Fibroblast of skin of right biceps (primary cell): ENCODE data around the gene PIWIL4.
A peak's percentile ranks its signal among the peaks of the same experiment; 100 is the strongest.
"Not testable (repeated sequence)": the region's sequence is repeated elsewhere in the genome, so short reads cannot be mapped to it uniquely, and the experiment has no call there.

ENCODE experiments used
- DNase-seq: peaks from one replicate; pipeline ENCODE4 v3.0.0-alpha.2; 2013

Gene PIWIL4

DNA sequence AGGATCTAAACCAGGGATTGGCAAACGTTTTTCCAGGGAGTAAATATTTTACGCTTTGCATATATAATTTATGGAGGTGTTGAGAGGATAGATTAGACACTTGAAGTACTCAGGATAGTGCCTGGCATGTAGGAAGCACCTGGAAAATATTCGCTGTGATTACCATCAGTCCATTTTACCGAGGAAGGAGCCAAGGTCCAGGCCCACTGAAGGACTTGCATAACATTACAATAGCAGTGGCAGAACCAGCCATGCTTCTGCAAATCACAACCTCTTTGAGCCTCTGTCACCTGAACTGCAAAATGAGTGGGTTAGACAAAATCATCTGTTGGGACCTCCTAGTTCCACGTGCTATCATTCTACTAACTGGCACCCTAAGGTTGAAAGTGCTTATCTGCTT lies 18.0 kb upstream of the PIWIL4 start:
- DNase-seq, result no peak

DNA sequence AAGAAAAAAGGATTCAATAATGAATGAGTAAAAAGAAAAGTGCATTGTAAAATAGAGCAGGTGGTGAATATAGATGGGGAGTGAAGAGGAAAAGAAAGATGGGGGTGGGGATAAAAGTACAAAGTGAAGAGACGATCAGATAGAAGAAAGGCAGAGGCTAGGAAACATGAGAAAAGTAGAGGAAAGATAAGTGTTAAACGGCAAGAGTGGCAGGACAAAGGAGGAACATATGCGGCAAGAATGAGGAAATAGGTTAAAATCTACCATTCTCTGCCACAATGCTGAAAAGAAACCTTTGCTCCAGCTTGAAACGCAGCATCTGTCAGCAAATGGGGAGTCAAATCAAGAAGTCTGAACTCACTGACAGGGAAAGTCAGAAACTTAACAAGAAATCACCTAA lies 16.7 kb upstream of the PIWIL4 start:
- DNase-seq, result no peak

- DNase-seq, result peak; percentile 71
Measured at GRCh38 chr11:94553938-94554337, 13.2 kb upstream of the PIWIL4 start.

DNA sequence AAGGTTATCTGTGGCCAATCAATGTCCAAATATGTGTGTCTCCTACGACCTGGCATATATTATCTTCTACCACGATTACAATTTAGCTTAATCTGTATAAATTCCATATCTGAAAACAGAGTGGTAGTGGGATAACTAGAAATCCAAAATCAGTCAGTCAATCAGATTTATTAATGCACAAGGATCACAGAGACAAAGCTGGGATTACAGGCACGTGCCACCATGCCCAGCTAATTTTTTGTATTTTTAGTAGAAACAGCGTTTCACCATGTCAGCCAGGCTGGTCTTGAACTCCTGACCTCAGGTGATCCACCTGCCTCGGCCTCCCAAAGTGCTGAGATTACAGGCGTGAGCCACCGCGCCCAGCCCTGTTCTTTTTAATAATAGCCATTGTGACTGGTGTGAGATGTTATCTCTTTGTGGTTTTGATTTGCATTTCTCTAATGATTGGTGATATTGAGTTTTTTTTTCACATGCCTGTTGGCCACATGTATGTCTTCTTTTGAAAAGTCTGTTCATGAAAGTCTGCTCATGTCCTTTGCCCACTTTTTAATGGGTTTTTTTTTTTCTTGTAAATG lies 11.3 kb upstream of the PIWIL4 start:
- DNase-seq, result not testable (repeated sequence)

DNA sequence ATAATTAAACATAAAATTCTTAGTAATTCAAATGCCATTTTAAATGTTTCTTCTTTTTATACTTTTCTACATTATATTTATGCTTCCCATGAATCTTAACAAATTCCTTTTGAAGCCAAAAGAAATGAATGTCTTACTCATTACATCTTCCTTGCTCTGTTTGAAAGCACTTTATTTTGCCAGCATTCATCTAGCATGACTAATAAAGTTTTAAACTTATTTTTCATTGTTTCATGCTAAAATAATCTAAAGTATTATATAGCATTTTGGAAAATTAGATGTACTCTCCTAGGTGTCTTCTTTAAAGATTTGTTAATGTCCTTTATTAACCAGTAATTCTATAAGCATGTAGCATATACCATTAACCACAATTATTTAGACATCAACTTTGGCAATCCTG lies 9.7 kb upstream of the PIWIL4 start:
- peak; percentile 70 for DNase-seq

GRCh38 chr11:94557992-94558391 lies 9.2 kb upstream of the PIWIL4 start:
- peak; percentile 61 for DNase-seq

- DNase-seq, result no peak
Measured at GRCh38 chr11:94558468-94558867, 8.7 kb upstream of the PIWIL4 start.

GRCh38 chr11:94558932-94559331 lies 8.2 kb upstream of the PIWIL4 start:
- no peak for DNase-seq

DNA sequence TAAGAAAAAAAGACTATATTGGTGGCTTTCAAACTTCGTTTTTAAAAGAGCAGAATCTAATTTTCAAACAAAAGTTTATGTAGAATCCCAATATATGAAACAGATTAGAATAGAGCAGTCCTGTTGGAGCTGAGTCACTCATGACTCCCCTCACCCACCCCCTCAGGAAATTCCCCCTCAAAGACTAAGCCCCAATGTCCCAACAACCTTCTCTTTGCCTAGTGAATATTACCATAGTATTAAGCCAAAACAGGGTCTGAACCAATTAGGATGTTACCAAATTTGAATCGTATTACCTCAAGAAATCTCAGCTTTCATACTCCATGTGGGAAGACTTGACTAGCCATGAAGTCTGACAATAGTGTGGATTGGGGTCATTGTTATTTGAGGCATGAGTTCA lies 7.8 kb upstream of the PIWIL4 start:
- DNase-seq, result no peak

DNA sequence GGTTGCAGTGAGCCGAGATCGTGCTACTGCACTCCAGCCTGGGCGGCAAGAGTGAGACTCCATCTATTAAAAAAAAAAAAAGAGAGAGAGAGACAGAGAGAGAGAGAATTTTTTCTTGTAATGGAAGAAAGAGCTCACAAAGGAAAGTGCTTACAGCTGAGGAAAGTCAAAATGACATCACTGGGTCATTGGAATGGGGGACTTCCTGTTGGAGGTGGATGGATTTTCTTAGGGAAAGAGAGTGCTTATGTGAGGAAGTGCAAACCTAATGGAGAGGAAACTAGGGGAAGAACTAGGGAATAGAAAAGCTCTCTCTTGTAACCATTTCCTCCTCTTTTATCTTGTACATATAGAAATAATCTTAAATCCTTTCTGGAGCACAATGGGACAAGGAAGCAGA lies 6.3 kb upstream of the PIWIL4 start:
- peak; percentile 30 for DNase-seq

GRCh38 chr11:94563176-94563847 lies 3.9 kb upstream of the PIWIL4 start:
- peak; percentile 79 for DNase-seq

DNA sequence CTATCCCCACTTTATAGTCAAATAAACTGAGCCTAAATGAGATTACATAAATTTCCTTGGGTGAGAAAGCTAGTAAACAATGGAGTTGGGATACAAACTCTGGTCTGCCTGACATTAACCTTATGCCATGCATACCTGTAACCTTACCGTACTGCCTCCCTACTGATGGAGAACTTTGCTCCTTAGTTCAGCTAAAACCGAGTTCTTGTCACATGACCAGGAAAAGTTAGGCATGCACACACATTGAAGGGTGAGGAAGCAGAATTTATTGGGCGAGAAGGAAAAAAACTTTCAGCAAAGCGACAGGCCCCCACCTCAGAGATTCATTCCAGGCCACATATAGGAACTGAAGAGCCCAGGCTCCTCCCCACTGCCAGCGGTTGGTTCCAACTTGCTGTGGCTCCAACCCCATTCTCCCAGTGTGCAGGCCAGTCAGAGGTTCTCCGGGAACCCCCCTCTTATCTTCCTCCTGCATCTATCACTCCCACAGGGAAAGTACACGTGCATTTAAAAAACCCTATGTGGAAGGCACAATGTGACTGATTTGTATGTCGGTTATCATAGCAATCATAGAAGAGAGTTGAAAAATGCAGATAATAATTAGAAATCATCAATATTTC lies 3.2 kb upstream of the PIWIL4 start:
- DNase-seq, result no peak

- no peak for DNase-seq
Measured at GRCh38 chr11:94568200-94568599, 1.0 kb downstream of the PIWIL4 start.

DNA sequence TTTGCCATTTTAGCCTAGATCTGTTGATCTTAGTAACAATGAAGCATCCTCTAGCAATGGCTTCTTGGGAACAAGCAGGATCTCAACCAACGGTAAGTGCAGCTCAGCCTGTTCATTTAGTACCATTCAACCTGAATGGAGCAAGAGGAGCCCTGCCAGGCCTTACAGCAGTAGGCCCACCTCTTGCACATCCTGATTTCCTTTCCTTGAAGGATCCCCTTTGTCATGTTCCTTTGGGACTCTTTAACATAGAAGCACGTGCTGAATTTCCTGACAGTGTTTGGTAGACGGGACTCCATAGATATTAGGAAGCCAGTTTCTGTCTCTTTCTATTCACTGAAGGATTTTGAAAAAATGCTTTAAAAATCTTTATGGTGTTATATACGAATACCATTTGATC lies 1.5 kb downstream of the PIWIL4 start:
- DNase-seq, result no peak

- DNase-seq, result not testable (repeated sequence)
Measured at GRCh38 chr11:94572975-94573374, 5.8 kb downstream of the PIWIL4 start.

DNA sequence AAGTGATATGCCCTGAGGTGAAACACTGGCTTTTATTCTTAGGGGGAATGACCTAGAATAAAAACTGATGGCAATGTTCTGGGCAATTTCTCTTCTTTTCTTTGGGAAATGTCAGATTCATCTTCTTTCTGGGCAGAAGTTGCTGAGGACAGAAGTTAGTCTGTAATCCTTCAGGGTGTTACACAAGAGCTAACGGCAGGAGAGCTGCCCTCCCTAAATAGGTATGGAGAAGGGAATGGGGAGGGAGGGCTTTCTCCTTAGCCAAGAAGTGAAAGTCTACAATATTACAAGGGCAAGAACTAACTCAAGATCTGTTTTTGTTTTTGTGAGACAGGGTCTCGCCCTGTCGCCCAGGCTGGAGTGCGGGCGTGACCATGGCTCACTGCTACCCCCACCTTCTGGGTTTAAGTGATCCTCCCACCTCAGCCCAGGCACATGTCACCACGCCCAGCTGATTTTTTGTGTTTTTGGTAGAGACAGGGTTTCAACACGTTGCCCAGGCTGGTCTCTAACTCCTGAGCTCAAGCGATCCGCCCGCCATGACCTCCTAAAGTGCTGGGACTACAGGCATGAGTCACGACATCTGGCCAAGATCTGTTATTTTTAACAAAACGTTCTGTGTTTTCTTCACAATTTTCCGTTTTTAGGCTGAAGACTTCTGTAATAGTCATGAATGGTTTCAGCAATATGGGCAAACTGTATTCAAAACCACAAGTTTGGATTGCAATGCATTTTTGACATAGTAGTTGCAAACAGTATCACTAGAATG lies 7.2 kb downstream of the PIWIL4 start:
- DNase-seq, result peak; percentile 87

GRCh38 chr11:94576306-94576705 lies 9.1 kb downstream of the PIWIL4 start:
- no peak for DNase-seq

DNA sequence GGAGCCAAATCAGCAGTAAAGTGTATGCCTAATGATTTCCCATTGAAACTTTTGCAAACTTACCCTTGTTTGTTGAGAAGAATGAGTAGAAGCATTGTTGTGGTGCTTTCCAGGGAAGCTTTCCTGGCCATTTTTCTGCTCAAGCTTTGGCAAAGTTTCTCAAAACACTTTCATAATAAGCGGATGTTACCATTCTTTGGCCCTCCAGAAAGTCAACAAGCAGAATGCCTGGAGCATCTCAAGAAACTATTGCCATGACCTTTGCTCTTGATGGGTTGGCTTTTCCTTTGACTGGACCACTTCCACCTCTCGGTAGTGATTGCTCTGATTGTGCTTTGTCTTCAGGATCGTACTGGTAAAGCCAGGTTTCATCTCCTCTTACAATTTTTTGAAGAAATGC lies 10.7 kb downstream of the PIWIL4 start:
- DNase-seq, result no peak

DNA sequence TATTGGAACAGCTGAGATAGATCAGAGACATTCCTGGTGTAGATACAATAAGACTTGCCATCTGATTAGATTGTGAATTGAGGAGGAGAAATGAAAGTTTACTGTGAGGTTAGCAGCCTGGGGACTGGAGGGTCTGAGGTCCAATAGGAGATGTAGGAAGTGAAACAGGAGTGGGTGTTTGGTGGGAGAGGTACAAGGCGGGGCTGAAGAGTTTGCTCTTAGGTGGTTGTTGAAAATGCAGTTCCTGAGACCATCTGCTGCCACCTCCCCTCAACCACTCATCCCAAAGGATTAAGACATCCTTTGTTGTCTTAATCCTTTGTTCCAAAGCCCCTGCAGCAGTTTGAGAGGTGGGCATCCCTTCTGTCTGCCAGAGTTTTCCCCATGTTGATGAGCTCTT lies 14.8 kb downstream of the PIWIL4 start:
- DNase-seq, result no peak

DNA sequence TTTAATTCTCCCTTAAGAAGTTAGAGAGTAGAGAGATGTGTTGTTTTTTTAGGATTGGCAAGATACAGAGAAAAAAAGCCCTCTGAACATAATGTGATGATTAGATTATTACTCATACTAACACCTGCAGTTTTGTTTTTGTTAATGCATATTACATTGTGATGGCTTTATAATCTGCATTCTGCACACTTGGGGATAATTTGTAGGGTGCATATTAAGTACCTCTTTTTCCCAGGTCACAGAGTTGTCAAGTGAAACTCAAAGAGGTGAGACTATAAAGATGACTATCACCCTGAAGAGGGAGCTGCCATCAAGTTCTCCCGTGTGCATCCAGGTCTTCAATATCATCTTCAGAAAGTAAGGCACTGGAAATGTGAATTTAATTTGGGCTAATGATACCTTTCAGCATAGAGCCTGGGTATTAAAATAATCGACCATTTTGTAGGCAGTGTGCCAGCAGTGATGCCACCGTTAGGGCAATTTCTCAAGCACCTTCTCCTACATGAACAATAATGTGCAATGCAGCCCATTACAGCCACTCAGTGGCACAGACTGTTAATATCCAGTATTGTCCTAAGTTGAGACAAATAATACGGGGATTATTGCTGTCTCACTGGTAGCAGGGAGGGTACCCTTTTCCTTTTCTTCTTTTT lies 16.2 kb downstream of the PIWIL4 start:
- no peak for DNase-seq

GRCh38 chr11:94583866-94584500 lies 16.8 kb downstream of the PIWIL4 start:
- no peak for DNase-seq

DNA sequence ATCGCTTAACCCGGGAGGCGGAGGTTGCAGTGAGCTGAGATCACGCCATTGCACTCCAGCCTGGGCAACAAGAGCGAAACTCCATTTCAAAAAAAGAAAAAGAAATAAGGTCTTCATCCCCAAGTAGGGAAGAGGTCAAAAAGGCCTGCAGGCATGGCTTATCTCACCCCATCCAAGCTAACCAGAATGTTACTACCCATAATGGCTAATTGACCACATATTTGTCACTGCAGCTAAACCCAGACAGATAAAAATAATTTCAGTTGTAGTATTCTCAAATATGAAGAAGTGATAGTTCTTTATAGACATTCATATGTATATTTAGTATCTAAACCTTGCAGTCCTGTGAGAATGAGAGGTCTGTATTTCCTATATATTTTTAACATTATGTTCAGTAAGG lies 17.8 kb downstream of the PIWIL4 start:
- DNase-seq, result no peak

GRCh38 chr11:94585399-94585798 lies 18.2 kb downstream of the PIWIL4 start:
- DNase-seq, result no peak
